Measurements from ENCODE around the gene CHSY3.

Gene CHSY3

GRCh38 chr5:129904102-129904666, at the start of gene CHSY3:
TSS of gene CHSY3 (plus strand) at chr5:129904465.
- peak; percentile 69 for DNase-seq

- no peak for DNase-seq
Observed at GRCh38 chr5:129856325-129856724, 47.9 kb upstream of the CHSY3 start.

GRCh38 chr5:129857116-129857515, 47.1 kb upstream of the CHSY3 start:
- no peak for DNase-seq

GRCh38 chr5:129858131-129858675, 46.1 kb upstream of the CHSY3 start:
- no peak for DNase-seq

GRCh38 chr5:129884322-129884721, 19.9 kb upstream of the CHSY3 start:
- no peak for DNase-seq

GRCh38 chr5:129899454-129899853, 4.8 kb upstream of the CHSY3 start:
- no peak for DNase-seq

GRCh38 chr5:129902816-129903215, 1.4 kb upstream of the CHSY3 start:
- DNase-seq, result no peak

- DNase-seq, result no peak
Observed at GRCh38 chr5:129903466-129904101, 681 bp upstream of the CHSY3 start.

GRCh38 chr5:129904667-129905472, 605 bp downstream of the CHSY3 start:
- no peak for DNase-seq

- DNase-seq, result peak; percentile 55
Observed at GRCh38 chr5:129905473-129906176, 1.4 kb downstream of the CHSY3 start.

- no peak for DNase-seq
Observed at GRCh38 chr5:129906177-129906887, 2.1 kb downstream of the CHSY3 start.

GRCh38 chr5:129909225-129909624, 5.0 kb downstream of the CHSY3 start:
- DNase-seq, result no peak

- no peak for DNase-seq
Observed at GRCh38 chr5:129912601-129913255, 8.5 kb downstream of the CHSY3 start.

GRCh38 chr5:129915415-129915814, 11.2 kb downstream of the CHSY3 start:
- no peak for DNase-seq

- DNase-seq, result no peak
Observed at GRCh38 chr5:129917224-129917623, 13.0 kb downstream of the CHSY3 start.

- no peak for DNase-seq
Observed at GRCh38 chr5:129921204-129921603, 16.9 kb downstream of the CHSY3 start.

- DNase-seq, result no peak
Observed at GRCh38 chr5:129930221-129930620, 26.0 kb downstream of the CHSY3 start.

GRCh38 chr5:129935626-129936025, 31.4 kb downstream of the CHSY3 start:
- DNase-seq, result no peak

GRCh38 chr5:129938077-129938476, 33.8 kb downstream of the CHSY3 start:
- DNase-seq, result no peak

GRCh38 chr5:129943936-129944335, 39.7 kb downstream of the CHSY3 start:
- no peak for DNase-seq

- no peak for DNase-seq
Observed at GRCh38 chr5:129945028-129945427, 40.8 kb downstream of the CHSY3 start.

GRCh38 chr5:129945774-129946270, 41.6 kb downstream of the CHSY3 start:
- DNase-seq, result no peak

Measured in activated CD8-positive, alpha-beta memory T cell treated with anti-CD3 and anti-CD28 coated beads, Interleukin-2, amount 50 U/mL, for 48 hours (primary cell).